T follicular helper cell (primary cell): ENCODE data around the gene MRPS6.
A peak's percentile ranks its signal among the peaks of the same experiment; 100 is the strongest.

Experiments
- DNase-seq: peaks from one replicate; pipeline ENCODE4 v3.0.0-alpha.2; 2020; ENCODE audit warnings: low read depth

MRPS6 gene

DNA sequence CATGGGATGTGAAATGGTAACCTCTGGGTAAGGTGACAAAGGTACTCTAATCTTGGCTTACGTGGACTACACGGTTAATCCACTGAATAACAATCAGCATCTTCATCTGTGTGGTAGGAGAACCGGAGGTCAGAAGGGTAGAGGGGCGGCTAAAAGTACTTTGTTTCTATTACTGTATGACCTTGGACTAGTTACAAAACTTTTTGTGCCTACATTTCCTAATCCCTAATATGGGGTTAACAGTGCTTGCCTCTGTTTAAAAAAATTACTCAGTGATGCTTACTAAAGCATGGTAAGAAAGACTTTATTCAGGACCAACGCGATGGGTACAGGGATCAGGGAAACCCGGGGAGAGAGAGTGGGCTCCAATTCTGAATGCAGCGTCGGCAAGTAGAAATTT lies 1.7 kb upstream of the MRPS6 start:
- no peak for DNase-seq

DNA sequence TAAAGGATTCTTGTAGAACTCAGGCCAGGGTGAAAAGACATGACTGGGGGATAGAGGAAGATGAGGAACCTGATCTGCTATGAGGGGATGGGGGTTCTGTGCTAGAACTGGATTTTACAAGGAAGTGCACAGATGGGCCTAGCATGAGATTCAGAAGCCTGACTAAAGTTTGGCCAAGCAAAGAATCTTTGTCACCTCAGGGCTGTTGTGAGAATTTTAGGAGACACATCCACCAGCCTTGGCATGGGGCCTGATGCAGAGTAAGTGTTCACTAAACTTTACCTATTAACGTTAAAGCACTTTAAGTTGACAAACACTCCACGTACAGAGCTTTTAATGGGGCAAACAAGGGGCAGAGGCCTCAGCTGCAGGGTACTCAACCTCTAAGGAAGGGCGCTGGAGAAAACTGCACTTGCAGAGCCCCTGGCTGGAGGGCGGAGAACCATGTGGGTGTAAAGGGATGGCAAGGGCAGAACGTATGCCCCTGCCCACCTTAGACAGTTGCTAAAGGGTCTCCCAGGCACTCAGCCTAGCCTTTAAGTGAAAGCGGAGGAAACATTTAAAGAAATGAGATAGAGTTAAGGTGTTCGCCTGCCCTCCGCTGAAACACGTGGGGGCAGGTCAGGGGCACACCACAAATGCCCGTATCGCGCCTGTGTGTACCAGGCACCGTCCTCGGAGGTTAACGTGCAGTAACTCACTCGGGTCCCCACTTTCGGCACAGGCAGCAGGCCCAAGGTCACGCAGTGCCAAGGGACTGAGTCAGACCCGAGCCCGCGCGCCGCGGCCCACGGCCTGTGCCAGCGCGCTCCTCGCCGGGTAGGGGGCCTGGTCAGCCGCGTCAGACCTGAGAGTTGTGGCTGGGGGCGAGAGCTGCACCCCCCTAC lies 990 bp upstream of the MRPS6 start:
- DNase-seq, result no peak

DNA sequence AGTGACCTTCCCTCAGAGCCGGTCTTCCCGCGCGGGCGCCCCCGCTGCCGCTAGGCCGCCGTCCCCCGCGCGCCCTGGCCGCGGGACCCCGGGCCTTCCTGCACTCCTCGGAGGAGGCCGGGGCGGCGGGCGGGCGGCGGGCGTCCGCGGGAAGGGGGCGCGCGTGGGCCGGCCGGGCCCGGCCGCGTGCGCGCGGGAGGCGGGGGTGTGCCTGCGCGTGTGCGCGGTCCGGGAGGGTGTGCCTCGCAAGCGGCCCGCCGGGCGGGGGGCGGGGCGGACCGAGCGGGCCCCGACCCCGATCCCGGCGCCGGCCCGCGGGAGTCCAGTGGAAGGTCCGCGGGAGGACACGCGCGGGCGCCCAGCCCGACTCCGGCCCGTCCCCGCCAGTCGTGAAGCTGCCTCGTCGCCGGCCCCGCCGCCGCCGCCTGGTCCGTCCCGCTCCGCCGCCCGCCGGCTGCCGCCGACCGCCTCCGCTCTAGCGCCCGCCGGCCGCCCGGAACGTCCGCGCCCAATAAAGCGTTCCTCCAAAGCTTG lies 438 bp downstream of the MRPS6 start:
- peak; percentile 22 for DNase-seq

DNA sequence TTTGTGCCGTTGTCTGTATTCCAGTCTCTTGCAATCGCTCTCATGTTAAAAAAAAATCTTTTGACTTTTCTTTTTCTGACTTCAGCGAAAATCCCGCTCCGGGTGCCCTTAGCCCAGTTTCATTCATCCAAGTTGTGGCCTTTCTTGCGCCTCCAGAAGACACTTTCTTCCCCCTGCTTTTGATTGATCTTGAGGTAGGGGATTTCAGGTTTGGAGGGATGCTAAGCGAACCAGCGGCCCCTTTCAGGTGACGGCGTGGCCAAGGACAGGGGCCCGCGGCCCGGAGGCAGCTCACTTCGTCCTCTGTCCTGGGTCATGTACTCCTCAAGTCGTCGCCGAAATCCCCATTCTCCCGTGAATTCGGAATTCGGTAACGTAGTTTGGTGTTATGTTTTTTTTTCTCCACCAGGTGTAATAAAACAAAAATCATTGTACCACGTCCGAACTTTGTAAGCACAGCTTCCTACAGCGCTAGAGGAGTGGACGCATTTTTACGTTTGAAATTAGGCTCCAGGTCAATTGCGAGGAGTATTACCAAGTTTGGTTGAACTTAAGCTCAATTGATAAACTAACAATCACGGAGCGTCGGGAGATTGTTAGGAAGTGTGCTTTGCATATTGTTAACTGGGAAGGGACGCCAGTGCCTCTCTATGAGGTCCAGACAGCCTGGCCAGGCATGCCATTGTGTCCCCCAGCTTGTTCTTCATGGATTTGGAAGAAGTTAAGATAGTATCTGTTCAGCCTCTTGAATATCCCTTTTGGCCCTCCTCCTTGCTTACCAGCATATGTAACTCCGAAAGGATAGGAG lies 1.1 kb downstream of the MRPS6 start:
- DNase-seq, result no peak

DNA sequence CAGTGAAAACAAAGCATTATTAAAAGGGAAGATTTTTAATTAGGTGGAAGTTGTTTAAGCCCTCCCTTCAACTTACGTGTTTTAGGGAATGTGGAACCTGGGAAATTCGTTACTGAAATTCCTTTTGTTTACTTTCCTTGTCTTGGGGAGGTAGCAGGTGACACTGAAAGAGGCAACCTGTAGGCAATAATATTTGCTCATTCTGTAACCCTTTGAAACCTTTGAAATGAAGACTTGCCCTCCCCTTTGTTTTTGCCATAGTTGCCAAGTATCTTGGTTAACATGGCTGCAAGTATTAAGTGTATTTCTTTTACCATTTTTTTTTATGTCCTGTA lies 1.7 kb downstream of the MRPS6 start:
- no peak for DNase-seq

DNA sequence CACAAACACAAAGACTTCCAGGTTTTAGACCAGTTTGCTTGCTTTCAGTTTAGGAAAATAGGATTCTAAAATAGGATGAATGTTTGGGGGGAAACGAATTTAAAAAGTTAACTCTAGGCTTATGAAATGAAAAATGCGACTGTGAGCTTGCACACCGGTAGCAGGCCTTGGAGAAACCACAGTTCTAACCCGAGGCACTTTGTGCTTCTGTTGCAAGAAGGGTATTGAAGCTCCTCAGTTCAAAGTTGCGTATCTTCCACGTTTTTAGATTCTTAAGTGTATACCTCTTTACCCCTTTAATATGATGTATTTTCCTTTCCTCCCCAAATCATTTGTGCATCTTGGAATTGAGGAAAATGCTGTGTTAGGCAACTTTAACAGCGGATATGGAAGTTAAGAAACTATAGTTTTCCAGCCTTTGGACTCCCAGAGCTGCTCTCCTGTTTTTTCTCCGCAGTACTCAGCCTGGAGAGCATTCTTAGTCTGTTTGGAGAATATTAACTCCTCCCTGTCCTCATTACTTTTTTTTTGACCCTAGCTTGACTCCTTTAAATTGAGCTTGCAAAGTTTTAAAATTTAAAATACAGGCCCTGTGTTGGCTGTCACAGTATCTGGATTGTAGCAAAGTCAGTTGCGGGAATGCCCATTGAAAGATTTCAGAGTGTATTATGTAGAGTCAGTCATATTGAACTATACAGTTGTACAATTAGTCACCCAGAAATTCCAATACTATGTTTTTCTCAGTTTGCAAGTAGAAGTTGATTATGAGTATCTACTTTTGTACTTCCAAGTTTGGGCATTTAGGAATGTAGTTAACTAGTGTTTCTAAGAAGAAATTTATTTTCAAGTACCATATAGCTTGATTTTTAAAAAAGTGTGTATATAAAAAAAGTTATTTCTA lies 2.6 kb downstream of the MRPS6 start:
- no peak for DNase-seq

DNA sequence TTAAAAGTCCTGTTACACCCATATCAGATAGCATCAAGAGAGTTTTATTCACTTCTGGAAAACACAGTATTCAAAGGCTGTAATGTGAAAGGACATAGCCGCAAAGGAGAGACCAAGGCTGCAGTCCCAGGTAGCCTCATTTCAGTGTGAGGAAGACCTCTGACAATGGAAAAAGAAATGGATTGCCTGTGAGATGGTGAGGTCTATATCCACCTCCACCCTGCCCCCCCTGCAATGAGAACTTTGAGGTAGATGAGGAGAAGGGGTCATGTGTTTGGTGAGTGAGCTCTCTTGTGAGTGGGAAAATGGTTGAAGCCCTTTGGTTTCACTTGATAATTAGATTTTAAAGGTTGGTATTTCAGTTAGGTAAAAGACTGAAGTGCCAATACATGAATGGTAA lies 3.5 kb downstream of the MRPS6 start:
- no peak for DNase-seq

DNA sequence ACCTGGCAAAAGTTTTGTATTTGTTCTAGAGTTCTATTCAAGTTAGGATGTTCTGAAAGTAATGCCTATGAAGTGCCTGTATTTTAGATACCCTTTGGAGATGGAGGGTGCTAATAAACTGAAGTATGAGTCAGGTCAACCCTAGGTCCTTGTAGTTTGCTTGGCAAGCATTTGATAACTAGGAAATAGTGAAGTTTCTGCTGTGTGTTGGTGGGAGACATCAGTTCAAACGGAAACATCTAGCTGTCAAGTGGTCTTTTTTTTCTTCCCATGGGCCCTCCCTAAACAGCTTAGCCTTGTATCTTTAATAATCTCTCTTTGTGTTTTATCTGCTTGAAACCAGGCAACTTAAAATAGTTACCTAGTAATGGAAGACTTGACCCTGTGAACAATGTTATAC lies 4.5 kb downstream of the MRPS6 start:
- DNase-seq, result no peak

DNA sequence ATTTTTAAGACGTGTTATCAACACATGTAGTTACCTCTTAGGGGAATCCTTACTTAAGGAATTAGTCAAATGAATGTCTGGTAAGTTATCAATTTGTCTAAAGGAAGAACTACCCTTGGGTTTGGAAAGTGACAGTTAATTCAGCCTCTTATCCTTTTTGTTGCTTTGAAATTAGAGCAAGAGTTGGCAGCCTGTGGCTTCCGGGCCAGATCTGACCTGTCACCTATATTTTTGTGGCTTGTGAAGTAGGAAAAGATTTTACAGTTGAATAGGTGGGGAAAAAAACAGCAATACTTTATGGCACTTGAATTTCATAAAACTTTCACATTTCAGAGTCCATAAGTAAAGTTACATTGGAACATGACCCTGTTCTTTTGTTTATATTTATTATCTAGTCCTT lies 5.5 kb downstream of the MRPS6 start:
- no peak for DNase-seq

DNA sequence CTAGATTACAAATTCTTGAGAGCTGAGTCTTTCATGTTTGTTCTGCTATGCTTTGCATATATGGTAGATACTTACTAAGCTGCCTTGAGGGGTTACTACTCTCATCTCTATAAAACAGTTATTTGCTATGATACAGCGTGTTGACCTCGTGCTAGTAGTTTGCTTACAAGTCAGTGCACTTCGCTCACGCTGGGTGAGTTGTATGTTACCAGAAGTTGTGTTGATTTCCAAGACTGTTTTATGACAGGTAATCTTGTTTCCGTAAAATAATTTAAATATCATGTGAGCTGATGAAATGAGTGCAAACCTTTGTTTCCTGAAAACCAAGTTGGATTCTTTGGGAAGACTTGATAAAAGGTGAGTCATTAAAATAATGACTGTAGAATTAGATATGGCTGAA lies 7.3 kb downstream of the MRPS6 start:
- no peak for DNase-seq

DNA sequence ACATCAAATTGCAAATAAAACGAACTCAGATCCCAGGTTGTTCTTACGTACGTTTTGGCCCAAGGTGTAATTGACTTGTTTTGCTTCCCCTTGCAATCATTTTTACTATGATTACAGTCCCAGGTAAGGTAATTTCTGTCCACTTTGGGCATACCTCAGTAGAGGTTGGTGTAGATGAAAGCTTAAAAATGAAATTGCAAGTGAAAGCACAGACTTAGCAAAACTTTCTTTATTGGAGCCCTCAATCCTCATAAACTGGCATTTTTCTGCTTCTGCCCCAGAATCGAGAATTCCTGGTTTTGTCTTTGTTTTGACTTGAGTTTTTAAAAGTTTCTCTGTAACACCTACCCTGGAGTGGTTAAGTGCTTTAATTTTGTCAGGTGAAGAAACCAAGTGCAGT lies 9.4 kb downstream of the MRPS6 start:
- no peak for DNase-seq

DNA sequence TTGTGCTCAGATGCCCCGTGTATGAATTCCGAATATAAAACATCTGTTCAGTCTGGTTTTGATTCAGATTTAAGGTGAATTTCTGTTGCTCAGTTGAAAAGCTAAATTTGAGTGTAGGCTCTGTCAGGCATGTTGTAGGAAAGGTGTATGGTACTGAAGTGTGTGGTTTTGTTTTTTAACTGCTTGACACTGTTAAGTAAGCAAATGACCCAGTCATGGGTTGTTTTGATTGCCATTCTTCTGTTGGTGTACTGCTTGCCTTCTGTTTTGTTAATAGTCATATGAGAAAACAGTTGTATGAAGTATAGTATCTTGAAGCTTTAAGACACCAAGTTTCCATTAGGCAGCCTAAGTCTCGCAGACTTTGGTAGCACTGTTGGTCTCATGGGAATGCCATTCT lies 10.0 kb downstream of the MRPS6 start:
- no peak for DNase-seq

DNA sequence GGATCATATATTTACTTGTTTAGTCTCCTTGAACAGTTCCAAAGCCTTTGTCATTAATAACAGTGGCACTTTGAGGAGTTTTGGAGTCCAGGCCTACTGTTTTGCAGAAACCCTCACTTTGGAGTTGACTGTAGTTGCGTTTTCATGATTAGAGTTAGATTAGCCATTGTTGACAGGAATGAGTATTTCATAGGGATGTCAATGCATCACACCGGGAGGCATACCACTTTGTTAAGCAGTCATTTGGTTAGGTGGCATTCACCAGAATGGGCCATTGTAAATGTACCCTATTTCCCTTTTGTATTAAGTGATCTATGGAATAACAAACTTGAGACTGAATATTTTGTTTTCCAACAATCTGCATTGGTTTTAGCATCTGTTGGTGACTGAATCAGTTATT lies 11.8 kb downstream of the MRPS6 start:
- no peak for DNase-seq

DNA sequence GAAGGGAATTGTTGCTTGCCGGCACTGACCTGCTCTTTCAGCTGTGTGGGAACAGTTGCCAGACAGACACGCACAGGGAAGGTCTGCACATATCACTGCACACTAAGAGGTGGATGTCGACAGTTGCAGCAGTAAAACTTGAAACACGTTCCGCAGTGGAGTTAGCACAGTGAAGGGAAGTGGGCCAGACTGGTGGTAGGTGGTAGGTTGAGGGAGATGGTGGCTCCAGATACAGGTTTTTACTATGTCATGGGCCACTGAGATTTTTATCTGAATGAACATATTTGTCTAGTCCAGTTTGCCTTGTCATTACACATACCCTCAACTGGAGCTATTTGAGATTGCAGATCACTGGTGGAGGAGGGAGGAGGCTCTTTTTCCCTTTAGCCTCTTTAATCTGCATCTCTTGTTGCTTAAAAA lies 13.5 kb downstream of the MRPS6 start:
- DNase-seq, result no peak

DNA sequence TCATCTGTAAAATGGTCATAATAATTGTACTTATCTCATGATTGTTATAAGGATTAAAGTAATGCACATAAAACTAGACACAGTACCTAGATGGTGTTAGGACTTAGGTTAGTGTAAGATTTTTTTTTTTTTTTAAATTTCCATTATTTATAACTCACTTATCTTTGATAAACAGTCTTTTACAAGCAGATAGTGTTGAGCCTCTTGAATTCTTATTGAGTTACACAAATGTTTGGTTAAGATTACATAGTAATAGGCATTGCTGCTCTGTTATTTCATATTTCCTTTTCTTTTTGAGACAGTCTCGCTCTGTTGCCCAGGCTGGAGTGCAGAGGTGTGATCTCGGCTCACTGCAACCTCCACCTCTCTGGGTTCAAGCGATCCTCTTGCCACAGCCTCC lies 15.4 kb downstream of the MRPS6 start:
- DNase-seq, result no peak

DNA sequence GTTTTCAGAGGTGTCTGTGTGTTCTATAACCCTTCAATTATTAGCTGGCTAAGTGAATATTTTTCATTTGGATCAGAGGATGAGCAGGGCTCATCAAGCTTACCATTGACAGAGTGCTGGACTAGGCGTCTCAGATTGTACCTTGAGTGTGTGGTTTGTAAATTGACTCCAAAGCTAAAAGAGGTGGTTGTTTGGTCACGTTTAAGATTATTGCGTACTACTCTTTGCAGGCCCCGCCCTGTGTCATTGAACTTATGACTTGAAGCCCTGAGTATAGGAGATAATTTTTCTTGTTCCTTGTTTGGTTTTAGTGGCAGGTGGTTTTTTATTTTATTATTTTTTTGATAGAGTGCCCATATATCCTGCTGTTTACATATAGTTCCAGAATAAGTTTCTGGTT lies 17.7 kb downstream of the MRPS6 start:
- no peak for DNase-seq

DNA sequence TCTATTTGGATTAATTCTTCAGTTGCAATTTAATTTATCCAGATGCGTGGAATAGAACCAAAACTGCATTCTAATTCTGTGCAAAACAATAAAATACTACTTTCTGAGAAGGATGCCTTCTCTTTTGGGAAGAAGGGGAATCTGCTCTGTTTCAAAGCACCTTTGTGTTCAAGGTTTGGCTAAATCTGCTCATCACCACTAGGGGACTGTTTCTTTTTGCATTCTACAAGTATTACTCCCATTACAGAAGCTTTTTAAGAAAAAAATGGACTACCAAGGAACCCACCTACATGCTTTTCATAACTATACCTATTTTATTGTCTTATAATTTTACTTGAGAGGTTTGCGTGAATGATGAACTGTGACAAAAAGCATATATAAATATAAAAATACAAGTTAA lies 18.2 kb downstream of the MRPS6 start:
- DNase-seq, result no peak

DNA sequence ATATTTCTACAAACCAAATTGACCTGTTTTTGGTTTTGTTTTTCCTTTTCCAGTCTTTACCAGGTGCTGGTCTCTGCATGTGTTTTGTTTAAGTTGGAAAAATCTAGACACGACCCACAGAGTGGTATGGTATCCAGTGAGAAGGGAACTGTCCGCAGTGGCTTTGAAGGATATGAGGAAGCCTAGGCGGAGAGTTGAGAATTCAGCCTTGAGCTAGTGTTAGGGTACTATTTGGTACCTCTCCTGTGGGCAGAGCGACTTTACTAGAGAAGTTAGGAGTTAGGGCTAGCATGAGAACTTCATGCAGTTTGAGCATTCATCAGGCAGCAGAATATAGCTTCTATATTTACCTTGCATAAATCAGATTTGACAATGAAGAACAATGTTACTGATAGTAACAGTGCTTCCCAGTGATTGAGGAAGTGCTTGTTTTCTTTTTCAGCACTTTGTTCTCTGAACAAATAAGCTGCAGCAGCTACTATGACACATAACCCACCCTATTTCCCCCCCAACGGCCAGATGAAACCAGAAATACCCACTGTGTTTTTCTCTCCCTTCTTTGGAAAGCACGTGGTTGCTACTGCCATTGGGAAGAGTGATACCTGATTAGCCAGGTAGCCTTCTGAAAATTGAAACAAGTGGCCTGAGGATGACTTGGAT lies 19.0 kb downstream of the MRPS6 start:
- DNase-seq, result no peak

DNA sequence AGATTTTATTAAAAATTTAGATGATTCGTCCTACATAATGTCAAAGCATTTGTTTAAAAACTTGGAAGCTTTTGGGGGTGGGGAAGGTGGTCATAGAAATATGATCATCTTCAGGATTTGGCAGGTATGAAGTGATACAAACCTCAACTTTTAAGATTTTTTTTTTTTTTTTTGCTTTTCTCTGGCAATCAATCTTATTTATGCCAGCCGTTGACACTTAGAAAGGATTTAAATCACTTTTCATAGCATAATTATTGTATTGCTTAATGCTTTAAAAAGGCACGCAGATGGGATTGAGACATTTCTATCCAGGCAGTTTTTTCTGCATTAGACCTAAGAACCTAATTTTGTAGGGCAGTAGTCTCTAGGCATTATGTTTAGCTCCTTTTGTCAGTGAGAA lies 19.7 kb downstream of the MRPS6 start:
- DNase-seq, result no peak

DNA sequence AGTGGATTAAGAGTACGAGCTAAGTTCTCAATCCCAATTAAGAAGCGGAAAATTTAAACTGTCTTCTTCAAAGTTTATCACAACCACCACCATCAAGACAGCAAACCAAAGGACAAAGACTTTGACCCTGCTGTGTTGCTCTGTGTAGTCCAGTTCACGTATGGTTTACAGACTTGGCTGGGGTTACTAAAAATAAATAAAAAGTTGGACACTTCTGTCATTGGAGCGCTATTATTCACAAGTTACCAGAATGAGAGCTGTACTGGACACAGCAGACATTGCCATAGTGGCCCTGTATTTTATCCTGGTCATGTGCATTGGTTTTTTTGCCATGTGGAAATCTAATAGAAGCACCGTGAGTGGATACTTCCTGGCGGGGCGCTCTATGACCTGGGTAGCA lies 21.6 kb downstream of the MRPS6 start:
- DNase-seq, result no peak

DNA sequence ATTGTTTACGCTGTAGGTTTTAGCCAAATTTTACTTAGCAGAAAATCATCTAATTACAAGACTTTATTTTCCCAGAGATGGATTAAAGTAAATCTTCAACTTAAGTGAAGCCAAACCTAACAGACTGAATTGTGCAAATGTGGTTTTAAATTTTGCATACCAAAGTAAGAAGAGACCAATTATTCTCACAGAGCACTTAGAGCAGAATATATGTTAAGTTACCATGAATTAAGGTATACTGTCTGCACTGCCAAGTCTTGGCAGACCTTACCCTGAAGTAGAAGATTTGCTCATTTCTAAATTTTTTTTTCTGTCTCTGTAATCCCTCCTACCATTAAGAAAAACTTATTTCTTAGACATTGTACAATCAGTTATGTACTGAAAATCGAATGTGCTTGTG lies 24.1 kb downstream of the MRPS6 start:
- DNase-seq, result no peak

DNA sequence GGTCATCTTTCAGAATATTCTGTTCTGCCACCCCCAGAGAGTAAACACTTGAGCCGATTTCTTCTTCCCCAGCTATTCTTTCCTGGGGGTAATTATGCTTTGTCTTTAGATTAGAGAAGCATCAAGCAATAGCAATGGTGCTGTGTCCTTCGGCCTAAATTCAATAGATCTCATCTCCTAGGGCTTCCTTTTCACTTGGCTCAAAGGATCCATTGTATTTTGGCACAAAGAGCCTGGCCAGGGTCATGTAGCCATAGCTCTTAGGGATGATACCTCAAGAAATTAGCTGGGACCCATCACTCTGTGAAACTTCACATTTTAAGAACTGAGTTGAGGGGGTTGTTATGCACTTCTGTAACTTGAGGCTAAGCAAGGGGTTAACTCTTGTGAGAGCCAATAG lies 27.0 kb downstream of the MRPS6 start:
- no peak for DNase-seq
